Muscle of back (tissue), 11 donors: ENCODE measurements around the gene MYH11. TPM values are rescaled to one million over a fixed set of nuclear protein-coding genes. Genes with fewer than 3 reads are reported as not detected.
A peak's percentile ranks its signal among the peaks of the same experiment; 100 is the strongest.
"Not testable (repeated sequence)": the region's sequence is repeated elsewhere in the genome, so short reads cannot be mapped to it uniquely, and the experiment has no call there.

Experiments
- DNase-seq, 3 donors: peaks; one replicate each; pipeline versions ENCODE4 v3.0.0 to v3.0.0-alpha.2; 2013
- polyA plus RNA-seq, 10 donors: library from polyadenylated mRNA; unstranded; fragments of 120-200 nt; gene quantifications; one replicate each; pipeline ENCODE4 v1.2.1, GENCODE V29; 2013; ENCODE audit not compliant: insufficient read length in 10 of 10

Gene MYH11
- polyA plus RNA-seq, 10 donors = 11.0 to 21.9 (median 18.0) TPM

- no peak for DNase-seq
Measured at GRCh38 chr16:15716694-15717447, 140.0 kb downstream of the MYH11 start.

- DNase-seq = no peak
Measured at GRCh38 chr16:15715221-15715620, 141.6 kb downstream of the MYH11 start.

- DNase-seq = no peak
Measured at GRCh38 chr16:15714393-15715172, 142.2 kb downstream of the MYH11 start.

- DNase-seq = no peak
Measured at GRCh38 chr16:15708997-15709396, 147.8 kb downstream of the MYH11 start.

- no peak for DNase-seq
Measured at GRCh38 chr16:15708096-15708495, 148.7 kb downstream of the MYH11 start.

GRCh38 chr16:15707332-15707731 is 149.5 kb downstream of the MYH11 start:
- no peak for DNase-seq

- DNase-seq = no peak
Measured at GRCh38 chr16:15705064-15705565, 151.7 kb downstream of the MYH11 start.

GRCh38 chr16:15704545-15704987 is 152.3 kb downstream of the MYH11 start:
- peak; percentile 44 to 73 (median 57) for DNase-seq

GRCh38 chr16:15703029-15703736 is 153.6 kb downstream of the MYH11 start:
- no peak for DNase-seq

GRCh38 chr16:15701975-15702970 is 154.6 kb downstream of the MYH11 start:
- DNase-seq = peak in 1 of 3 donors; percentile 11

- DNase-seq = no peak
Measured at GRCh38 chr16:15701367-15701766, 155.5 kb downstream of the MYH11 start.

- DNase-seq = no peak
Measured at GRCh38 chr16:15699819-15700218, 157.0 kb downstream of the MYH11 start.

- no peak for DNase-seq
Measured at GRCh38 chr16:15694499-15694898, 162.3 kb downstream of the MYH11 start.

- not testable (repeated sequence) for DNase-seq
Measured at GRCh38 chr16:15692508-15692907, 164.3 kb downstream of the MYH11 start.

GRCh38 chr16:15691046-15691445 is 165.8 kb downstream of the MYH11 start:
- no peak for DNase-seq

GRCh38 chr16:15690296-15690695 is 166.5 kb downstream of the MYH11 start:
- no peak for DNase-seq

- DNase-seq = no peak
Measured at GRCh38 chr16:15689290-15689689, 167.5 kb downstream of the MYH11 start.

- no peak for DNase-seq
Measured at GRCh38 chr16:15686287-15686686, 170.5 kb downstream of the MYH11 start.

- no peak for DNase-seq
Measured at GRCh38 chr16:15682105-15682570, 174.7 kb downstream of the MYH11 start.

GRCh38 chr16:15677447-15677846 is 179.4 kb downstream of the MYH11 start:
- DNase-seq = no peak

GRCh38 chr16:15676506-15676905 is 180.3 kb downstream of the MYH11 start:
- DNase-seq = no peak
